Fibroblast of skin of right quadriceps (primary cell): Measurements from ENCODE around the gene SLC22A12.
A peak's percentile ranks its signal among the peaks of the same experiment; 100 is the strongest.
"Not testable (repeated sequence)": the region's sequence is repeated elsewhere in the genome, so short reads cannot be mapped to it uniquely, and the experiment has no call there.

Experiments
- DNase-seq: peaks from one replicate; pipeline ENCODE4 v3.0.0-alpha.2; 2013

Gene SLC22A12

DNA sequence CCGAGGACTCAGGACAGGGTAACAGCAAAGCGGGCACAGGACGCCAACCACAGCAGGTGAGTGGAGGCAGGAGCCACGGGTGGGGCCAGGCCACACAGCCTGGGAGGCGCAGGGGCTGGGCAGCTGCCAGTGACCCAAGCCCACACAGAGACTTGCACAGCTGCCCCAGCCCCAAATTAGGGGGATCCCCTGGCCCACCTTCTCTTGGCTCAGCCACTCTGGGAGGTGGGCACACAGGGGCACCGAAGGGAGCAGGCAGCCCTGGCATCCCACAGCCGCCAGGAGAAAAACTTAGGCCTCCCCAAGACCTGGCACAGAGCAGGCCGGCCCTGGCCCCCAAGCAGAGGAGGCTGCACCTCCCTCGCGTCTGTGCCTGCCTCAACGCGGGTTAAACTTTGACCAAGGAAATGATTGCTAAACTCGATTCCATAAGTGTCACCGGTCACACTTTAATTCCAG lies at the start of gene SLC22A12:
Gene SLC22A12, plus strand, starts transcription at position 458 of the 459 bp plus-strand sequence. CDS start 337 bp downstream, outside the sequence.
- no peak for DNase-seq

DNA sequence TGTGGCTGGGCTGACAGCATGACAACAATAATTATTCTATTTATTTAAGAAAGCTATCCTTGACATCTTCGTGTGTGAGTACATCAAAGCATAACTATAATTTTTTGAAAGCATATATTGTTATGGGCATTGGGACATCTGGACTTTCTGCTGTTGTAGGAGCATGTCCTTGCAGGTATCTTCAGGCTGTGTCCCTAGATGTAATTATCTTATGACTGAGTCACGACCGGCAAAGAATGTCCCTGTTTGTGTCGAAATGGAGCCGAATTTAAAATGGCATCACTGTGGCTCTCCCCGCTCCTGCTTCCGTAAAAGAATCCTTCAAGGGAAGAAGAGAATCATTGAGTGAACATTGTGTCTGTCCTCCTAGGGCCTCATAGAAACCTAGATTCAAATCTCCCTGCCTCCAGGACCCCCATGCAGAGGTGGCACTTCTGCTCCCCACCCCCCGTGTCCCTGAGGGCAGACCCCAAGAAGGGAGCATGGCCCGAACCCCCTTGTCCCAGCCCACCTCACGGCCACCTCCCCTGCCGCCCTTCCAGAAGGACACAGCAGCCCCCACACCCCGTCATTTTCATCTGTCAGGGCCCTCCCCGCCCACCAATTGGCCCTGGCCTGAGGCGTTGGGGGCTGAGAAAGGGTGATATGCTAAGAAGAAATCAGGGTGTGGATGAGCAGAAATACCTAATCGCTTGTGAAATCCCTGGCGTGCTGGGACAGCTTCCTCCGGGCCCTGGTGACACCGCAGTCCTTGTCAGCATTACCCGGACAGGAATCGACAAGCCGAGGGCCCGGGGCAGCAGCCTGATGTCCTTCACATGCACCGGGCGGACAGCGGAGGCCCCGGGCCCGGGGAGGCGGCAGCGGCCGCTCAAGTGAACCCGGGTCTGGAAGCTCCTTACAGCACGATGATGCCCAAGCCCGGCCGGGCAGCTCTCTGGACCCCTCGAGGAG lies 48.6 kb upstream of the SLC22A12 start:
- DNase-seq, result no peak

DNA sequence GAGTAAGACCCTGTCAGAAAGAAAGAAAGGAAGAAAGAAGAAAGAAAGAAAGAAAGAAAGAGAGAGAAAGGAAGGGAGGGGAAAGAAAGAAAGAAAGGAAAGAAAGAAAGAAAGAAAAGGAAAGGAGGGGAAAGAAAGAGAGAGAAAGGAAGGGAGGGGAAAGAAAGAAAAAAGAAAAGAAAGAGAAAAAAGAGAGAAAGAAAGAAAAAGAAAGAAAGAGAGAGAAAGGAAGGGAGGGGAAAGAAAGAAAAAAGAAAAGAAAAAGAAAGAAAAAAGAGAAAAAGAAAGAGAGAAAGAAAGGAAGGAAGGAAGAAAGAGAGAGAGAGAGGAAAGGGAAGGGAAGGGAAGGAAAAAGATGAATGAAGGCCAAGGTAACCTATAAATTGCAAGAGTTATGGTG lies 47.2 kb upstream of the SLC22A12 start:
- DNase-seq, result no peak

DNA sequence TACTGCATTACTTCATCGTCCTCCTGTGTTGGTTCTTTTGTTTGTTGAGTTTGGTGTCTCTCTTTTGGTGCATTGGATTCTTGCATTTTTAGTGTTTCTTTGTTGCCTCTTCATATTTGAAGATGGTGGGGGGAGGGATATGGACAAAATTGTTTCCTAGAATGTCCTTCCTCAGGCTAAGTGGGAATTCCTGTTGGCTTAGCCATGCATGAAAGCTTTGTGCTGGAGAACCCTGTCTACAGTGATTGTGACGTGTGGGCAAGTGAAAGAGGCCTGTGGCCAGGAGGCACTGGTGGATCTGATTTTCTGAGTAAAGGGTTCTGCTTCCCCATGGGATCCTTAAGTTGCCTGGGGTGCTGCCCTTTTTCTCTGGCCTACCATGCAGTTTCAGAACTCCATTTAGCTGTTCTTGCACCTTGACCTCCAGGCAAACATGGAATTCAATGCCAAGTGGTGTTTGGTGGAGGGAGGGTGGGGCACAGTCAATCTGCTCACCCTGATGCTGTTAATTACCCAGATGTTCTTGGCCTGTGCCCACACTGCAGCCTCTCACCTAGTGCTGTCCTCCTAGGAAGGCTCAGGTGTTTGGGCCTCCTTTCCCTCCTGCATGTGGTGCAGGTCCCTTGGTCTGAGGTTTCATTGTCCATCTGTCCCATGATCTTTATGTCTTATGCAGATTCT lies 46.3 kb upstream of the SLC22A12 start:
- DNase-seq, result no peak

GRCh38 chr11:64545619-64546018 lies 45.4 kb upstream of the SLC22A12 start:
- peak; percentile 74 for DNase-seq

DNA sequence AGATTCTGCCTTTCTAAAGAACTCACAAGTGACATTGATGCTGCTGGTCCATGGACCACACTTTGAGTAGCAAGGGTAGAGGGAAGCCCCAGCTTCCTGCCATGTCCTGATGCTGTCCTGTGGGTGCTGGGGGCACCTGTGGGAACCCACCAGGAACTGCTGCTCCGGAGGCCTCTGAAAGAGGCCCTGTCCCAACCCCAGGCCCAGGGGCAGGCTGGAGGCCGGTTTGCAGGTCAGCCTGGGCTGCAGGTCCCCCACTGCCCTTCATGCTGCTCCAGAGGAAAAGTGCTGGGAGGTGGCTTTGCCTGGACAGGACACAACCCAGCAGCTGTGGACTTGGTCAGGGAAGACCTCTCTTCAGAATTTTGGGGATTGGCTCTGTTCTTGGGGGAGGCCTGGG lies 44.8 kb upstream of the SLC22A12 start:
- DNase-seq, result no peak

GRCh38 chr11:64546600-64546999 lies 44.4 kb upstream of the SLC22A12 start:
- DNase-seq, result no peak

GRCh38 chr11:64549969-64550368 lies 41.1 kb upstream of the SLC22A12 start:
- DNase-seq, result no peak

DNA sequence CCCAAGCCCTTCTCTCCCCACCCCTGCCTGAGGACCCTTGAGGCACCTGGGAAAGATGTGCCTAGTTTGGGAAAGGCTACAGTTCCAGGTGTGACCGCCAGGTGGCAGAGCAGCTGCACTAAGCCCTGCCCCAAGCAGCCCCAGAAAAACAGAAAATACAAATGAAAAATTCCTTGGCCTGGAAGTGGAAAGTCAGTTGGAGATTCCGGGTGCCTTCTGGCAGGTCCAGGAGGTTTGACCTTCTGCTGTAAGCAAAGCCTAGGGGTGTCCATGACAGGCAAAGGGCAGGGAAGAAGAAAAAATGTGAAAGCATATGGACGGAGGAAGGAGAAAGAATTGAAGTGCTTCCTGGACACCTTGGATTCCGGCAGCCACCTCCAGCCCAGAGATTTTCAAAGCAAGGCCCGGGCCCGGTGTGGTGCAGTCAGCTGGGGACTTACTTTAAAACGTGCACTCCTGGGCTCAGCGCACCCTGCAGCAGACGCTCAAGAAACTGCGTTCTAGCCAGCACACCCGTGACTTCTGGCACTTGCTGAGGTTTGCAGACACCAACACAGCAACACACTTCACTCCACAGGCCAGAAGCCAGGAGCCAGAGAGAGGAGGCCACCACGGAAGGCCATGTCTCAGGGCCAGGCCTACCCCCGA lies 37.3 kb upstream of the SLC22A12 start:
- peak; percentile 37 for DNase-seq

- no peak for DNase-seq
These were observed 34.8 kb upstream of the SLC22A12 start for GRCh38 chr11:64556044-64556720.

DNA sequence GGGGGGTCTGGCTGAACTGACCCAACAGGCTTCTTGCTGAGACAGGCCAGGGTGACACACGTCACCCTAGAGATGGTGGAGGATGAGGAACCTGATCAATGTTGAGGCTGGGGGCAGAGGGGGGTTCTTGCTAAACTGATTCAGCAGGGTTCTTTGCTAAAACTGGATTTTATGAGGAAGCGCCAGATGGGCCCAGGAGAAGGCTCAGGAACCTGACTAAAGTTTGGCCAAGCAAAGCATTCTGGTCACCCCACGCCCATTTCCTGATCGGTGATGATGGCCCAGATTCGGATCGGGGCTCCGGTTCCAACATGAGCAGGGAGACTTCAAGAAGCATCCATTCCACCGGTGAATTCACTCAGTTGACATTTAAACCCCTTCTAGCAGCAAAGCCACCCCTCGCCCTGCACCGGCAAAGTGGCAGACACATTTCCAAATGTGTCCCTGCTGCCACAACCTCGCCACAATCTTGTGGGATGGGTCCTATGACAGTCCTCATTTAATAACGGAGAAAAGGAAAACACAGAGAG lies 34.2 kb upstream of the SLC22A12 start:
- DNase-seq, result no peak

DNA sequence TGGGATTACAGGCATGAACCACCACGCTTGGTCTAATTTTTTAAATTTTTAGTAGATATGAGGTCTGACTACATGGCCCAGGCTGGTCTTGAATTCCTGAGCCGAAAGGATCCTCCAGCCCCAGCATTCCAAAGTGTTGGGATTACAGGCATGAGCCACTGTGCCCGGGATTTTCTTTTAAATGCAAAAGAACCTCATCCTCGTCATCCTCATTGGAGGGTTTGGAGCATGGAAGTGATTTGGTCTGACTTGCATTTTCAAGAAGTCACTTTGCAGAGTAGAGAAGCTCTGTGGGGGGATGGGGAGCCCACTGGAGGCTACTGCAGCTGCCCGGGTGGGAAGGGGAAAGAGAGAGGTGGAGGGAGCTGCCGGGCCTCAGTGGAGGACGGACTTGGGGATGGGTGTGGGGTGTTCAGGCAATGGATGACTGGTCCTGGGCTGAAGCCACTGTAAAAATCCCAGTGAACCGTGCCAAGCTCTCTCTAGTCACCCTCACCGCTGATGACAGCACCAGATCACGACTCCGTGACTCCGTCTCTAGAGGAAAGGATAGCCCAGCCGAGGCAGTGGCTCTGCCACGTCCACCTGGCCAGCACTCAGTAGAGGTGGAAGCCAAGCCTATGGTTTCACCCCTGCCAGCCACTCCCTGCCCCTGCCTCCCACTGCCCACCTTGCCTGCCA lies 32.8 kb upstream of the SLC22A12 start:
- DNase-seq, result no peak

GRCh38 chr11:64558869-64559268 lies 32.2 kb upstream of the SLC22A12 start:
- no peak for DNase-seq

- DNase-seq, result no peak
These were observed 31.5 kb upstream of the SLC22A12 start for GRCh38 chr11:64559351-64560138.

DNA sequence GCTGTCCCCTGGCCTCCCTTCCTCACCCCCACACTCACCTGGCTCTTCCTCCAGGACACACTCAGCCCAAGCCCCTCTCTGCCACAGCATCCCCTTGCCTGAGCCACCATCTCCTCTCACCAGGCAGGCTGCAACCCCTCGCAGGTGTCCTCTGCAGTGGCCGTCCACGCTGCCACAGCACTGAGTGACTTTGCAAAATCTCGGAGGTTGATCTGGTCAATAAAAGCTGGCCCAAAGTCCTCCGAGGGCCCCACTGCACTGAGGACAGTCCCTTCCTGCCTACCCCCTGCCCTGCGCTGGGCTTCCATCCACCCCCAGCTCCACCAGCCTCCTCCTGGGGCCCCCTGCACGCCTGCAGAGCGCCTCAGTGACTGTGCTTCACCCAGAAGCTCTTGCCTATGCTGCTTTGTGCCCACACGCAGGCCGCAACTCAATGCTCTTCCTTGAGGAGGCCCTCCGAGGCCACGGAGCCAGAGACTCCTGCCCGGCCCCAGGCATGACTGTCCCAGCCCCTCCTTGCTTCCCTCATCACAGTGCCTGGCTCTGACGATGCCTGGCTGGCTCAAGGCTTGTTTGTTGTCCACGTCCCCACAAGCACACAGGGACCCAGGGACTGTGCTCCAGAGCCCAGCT lies 30.8 kb upstream of the SLC22A12 start:
- no peak for DNase-seq

DNA sequence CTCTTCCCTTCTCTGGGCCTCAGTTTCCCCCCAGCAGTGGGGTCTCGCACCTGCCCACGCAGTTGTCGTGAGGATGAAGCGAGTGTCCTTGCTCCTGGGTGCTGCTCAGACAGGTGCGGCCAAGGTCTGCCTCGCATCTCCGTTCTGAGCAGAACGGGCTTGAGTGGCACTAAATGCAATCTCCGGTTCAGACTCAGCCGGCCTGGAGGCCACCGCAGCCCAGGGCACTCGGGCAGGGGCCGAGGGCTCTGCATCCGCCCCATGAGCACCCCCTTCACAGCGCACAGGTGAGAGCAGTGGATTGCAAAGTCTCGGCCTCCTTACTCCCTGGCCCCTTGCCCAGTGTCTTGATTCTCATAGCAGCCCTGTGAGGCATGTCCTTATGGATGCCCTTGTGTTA lies 30.1 kb upstream of the SLC22A12 start:
- DNase-seq, result no peak

DNA sequence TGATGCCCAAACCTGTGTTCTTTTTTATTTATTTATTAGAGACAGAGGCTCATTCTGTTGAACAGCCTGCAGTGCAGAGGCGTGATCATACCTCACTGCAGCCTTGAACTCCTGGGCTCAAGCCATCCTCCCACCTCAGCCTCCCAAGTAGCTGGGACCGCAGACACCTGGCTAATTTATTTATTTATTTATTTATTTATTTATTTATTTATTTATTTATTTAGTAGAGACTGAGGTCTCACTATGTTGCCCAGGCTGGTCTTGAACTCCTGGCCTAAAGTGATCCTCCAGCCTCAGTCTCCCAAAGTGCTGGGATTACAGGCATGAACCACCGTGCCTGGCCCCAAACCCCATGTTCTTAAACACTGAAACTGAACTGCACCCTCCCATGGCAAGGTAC lies 29.6 kb upstream of the SLC22A12 start:
- not testable (repeated sequence) for DNase-seq

- no peak for DNase-seq
These were observed 28.9 kb upstream of the SLC22A12 start for GRCh38 chr11:64561984-64562722.

- DNase-seq, result no peak
These were observed 28.2 kb upstream of the SLC22A12 start for GRCh38 chr11:64562723-64563351.
